ENCODE results near the gene HSPA14.
"Not testable (repeated sequence)": the region's sequence is repeated elsewhere in the genome, so short reads cannot be mapped to it uniquely, and the experiment has no call there.

Gene HSPA14

DNA sequence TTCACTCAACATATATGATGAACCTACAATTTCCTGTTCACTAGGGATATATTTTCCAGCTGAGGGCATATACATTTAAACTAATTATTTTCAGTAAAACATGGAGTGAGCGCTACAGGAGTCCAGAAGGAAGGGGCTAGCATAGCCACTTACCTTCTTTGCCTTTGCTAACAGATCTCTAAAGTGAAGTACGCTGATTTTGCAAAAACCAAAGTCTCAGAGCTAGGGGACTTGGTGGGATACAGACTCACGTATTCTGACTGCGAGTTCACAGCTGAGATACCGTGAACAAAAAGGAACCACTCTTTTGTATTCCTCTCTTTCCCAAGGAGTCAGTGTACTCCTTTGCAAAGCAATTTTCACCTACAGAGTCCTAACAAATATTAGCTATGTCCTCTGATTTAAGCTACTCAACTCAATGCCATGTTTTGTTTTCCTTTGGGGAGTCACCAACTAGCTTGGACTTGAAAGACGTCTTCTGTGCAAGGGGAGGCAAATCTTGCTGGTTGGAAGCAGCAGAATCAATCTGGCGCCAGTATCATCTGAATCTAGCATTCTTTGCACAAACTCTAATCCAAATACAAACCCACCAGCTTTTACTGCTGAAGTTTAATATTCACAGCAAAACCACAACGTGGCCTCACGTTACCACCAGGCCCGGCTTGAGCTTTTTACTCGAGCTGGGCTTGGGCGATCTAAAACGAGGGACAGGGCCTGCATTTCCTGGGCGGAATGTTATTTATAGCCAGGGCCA lies 926 bp upstream of the HSPA14 start:
- DNase-seq (ENCODE audit: low read depth in 2 of 2) = no peak

DNA sequence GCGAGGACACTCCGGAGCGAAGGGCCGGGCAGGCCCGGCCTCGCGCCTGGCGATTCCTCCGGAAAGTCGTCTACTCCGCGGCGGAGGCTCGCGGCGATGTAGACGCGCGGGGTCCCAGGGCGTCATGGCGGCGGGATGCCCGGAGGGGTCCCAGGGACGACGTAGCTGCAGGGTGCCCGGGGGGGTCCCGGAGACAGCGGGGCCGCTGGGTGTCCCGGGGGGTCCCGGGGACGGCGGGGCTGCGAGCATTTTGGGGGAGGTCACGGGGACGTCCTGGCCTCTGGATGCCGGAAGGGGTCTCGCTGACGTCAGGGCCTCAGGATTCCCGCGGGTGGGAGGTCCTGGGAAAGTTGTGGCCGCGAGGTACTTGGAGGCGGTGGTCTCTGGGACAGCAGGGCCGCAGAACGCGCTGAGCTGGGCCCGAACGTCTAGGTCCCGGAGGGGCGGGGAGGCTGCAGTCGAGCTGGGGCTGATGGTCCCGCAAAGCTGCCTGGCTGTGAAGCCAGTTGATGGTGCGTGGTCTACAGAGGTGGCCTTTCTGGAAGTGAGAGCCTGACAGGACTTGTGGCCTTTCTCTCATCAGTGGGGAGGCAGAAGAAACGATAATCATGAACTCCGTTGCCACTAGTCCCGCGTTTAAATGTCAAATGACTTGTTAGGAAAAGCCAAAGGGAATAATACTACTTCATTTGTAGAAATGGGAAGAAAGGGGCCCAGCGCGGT lies 637 bp downstream of the HSPA14 start:
- no peak for DNase-seq (ENCODE audit: low read depth in 2 of 2)

DNA sequence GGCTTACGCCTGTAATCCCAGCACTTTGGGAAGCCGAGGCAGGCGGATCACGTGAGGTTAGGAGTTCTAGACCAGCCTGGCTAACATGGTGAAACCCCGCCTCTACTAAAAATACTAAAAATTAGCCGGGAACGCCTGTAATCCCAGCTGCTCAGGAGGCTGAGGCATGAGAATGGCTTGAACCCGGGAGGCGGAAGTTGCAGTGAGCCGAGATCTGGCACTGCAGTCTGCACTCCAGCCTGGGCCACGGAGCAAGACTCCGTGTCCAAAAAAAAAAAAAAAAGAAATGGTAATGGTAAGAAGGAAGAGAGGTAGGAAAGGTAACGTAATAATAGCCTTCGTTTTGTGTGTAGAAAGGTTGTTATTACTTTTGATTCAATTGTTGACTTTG lies 1.2 kb downstream of the HSPA14 start:
- DNase-seq (ENCODE audit: low read depth in 2 of 2) = no peak

DNA sequence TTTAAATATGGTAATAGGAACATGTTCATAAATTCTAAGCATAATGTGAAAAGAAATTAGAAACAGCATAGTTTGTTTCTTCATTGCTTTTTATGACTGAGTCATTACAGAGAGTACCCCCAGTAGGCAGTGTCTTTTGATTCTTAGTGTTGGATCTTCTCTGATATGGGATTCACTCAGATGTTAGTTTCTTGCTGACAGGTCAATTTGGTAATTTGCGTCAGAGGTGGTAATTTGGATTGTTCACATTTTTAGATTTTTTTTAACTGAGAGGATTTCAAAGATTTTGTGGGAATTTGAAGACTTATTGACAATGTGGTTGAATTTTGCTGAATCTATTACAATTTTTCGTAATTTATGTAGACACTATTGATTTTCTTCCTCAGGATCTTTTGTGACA lies 2.1 kb downstream of the HSPA14 start:
- DNase-seq (ENCODE audit: low read depth in 2 of 2) = no peak

DNA sequence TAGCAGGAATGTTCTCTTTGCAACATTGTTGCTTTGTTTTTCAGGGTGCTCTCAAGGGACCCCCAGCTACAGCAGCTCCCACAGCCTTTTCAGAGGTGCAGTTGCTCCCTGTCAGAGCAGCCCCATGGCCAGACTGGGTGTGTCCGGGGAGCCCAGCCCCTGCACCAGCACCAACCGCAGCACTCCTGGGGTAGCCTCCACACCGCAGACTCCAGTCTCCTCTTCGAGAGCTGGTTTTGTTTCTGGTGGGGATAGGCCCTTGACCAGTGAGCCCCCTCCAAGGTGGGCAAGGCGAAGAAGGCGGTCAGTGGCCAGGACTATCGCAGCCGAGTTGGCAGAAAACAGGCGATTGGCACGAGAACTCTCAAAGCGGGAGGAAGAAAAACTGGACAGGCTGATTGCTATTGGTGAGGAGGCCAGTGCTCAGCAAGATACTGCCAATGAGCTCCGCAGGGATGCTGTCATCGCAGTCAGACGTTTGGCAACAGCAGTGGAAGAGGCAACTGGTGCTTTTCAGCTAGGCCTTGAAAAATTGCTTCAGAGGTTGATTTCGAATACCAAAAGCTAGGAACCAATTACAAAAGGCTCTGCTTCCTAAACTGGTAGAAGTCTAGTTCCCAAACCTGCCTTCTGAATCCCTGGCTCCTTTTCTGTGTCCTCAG lies 5.4 kb downstream of the HSPA14 start:
- DNase-seq (ENCODE audit: low read depth in 2 of 2) = no peak

DNA sequence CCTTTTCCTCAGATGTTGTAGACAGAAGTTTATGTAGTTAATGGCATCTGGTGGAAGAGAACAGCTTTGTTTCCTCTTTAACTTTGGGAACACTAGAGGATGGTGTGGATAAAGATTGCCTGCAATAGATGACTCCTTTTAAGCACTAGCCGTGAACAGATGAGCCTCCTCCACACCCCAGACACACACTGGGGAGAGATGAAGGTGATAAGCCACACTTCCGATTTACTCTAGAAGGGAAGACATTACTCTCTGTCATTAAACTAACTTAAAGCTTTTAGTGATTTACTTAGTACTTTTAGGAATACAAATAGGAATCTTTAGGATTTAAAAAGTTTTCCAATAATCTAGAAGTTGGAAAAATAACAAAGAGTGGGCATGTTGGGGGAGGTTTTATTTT lies 6.8 kb downstream of the HSPA14 start:
- DNase-seq (ENCODE audit: low read depth in 2 of 2) = no peak

DNA sequence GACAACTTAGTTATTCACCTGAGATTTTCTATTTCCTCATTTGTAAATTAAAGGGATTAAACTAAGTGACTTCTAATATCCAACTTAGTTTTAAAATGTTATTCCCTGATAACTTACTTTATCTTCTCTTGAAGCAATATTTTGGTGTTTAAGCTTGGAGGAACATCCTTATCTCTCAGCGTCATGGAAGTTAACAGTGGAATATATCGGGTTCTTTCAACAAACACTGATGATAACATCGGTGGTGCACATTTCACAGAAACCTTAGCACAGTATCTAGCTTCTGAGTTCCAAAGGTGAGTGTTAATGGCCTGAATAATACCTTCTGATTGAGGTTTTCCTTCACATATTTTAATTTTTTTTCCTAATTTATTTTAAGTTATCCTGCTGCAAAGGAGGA lies 14.1 kb downstream of the HSPA14 start:
- no peak for DNase-seq (ENCODE audit: low read depth in 2 of 2)

DNA sequence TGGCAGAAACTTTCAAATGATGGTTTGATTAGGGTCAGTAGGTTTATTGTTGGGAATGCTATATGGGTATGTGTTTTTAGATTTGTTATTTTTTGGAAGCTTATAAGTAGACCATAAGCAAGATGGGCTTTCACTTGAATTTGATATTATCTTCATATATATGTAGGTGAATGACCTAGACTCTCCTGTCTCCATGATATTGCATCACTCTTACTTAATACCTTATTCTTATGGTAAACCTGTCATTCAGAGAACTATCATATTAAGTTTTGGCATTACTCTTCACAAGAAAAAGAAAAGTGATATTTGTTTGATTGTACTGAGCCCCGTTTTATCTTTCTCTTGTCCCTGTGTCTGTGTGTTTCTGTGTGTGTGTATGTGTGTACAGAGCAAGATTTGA lies 17.3 kb downstream of the HSPA14 start:
- DNase-seq (ENCODE audit: low read depth in 2 of 2) = no peak

DNA sequence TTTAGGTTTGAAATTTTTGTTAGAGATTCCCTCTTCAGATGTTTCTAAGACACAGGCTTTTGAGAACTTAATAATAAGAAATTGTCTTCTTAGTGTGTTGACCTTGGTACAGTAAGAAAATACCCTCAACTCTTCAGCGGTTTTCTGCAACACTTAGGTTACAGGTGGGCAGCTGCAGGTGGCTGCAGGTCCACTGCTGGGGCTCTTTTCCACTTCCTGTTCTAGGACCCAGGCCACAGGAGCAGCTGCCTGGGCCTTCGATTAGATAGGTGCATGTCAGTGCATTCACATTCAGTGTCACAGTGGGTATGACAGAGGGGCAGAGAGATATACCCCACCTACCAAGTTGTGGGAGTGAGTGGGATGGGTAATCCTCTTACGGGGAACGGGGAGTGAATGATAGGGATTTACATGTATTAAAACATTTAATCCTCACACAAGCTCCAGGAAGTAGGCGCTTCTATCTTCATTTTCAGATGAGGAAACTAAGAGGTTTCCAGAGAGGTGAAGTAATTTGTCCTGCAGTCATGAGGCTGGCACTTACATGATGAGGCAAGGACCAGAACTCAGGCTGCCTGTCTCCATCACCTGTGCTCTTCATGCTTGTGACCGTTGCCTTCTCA lies 20.3 kb downstream of the HSPA14 start:
- no peak for DNase-seq (ENCODE audit: low read depth in 2 of 2)

DNA sequence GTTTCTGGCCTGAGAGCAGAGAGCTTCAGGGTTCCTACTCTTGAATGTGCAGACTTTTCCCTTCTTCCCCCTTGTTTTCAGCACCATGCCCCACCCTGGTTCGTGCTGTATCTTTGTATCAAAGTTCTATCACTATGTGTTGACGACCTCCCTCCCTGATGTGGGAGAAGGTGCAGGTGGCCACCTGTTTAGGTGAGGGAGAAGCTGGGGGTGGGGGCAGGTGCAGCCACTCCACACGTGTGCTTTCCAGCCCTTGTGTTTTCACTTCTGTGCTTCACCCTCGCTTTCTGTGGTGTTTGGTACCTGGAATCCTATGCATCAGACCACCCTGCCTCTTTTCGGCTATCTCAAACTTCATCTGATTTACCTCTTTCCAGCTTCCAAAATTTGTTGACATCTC lies 20.9 kb downstream of the HSPA14 start:
- DNase-seq (ENCODE audit: low read depth in 2 of 2) = no peak

DNA sequence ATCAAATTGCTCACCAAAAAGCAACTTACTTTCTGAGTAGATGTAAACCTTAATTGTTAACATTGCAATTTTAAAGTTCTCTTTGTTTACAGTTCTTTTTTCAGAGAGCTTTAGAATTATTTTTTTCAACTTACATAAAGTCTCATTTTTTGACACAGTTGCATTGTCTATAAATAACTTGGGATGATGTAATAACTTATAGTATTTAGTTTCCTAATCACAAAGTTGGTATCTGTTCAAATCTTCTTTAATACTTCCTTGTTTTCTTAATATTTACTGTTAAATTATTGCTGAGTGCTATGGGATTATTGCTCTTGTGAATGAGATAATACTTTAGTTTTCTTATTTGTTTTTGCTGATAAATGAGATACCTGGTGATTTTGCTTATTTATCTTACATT lies 21.7 kb downstream of the HSPA14 start:
- DNase-seq (ENCODE audit: low read depth in 2 of 2) = no peak

DNA sequence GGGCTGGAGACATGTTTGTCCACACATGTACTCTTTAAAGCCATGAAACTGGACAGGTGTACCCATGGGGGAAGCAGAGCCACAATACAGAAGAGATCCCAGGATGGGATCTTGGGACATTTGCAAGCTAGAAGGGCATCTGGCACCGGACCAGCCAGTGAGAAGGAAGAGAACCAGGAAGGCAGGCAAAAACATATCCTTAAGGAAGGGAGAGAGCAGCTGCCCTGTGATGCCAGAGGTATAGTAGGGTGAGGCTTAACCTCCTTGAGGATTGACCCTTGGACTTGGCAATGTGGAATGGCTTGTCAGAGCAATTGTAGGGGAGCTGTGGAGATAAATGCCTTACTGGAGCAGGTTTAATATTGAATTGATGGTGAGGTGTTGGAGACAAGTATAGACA lies 22.7 kb downstream of the HSPA14 start:
- DNase-seq (ENCODE audit: low read depth in 2 of 2) = no peak

DNA sequence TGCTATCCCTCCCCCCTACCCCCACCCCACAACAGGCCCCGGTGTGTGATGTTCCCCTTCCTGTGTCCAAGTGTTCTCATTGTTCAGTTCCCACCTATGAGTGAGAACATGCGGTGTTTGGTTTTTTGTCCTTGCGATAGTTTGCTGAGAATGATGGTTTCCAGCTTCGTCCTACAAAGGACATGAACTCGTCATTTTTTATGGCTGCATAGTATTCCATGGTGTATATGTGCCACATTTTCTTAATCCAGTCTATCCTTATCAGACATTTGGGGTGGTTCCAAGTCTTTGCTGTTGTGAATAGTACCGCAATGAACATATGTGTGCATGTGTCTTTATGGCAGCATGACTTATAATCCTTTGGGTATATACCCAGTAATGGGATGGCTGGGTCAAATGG lies 26.4 kb downstream of the HSPA14 start:
- DNase-seq (ENCODE audit: low read depth in 2 of 2) = not testable (repeated sequence)

DNA sequence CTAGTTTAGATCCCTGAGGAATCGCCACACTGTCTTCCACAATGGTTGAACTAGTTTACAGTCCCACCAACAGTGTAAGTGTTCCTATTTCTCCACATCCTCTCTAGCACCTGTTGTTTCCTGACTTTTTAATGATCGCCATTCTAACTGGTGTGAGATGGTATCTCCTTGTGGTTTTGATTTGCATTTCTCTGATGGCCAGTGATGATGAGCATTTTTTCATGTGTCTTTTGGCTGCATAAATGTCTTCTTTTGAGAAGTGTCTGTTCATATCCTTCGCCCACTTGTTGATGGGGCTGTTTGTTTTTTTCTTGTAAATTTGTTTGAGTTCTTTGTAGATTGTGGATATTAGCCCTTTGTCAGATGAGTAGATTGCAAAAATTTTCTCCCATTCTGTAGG lies 26.8 kb downstream of the HSPA14 start:
- DNase-seq (ENCODE audit: low read depth in 2 of 2) = not testable (repeated sequence)

DNA sequence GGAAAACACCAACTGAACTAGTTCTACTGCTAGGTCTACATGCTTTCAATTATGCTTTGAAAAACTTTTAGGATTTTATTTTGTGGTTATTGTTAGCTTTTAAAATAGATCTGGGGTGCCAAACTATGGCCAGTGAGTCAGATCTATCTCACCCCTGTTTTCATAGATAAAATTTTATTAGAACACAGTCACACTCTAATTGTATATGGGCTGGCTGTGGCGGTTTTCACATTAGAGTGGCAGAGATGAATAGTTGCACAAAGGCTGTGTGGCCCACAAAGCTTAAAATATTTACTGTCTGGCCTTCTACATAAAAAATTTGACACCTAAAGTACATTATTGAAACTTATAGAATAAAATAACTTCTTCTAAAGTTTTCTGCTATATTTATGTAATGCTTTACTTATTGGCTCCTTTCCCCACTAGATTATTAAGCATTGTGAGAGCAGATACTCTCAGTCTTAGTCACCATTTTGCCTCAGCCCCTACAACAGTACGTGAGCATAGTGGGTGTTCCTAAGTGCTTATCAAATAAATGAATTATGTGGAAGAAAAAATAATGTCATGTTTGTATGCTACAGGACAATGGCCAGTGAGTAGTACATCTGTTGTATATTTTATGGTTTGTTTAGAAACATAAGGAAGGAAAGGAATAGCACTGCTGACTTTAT lies 35.1 kb downstream of the HSPA14 start:
- no peak for DNase-seq (ENCODE audit: low read depth in 2 of 2)

DNA sequence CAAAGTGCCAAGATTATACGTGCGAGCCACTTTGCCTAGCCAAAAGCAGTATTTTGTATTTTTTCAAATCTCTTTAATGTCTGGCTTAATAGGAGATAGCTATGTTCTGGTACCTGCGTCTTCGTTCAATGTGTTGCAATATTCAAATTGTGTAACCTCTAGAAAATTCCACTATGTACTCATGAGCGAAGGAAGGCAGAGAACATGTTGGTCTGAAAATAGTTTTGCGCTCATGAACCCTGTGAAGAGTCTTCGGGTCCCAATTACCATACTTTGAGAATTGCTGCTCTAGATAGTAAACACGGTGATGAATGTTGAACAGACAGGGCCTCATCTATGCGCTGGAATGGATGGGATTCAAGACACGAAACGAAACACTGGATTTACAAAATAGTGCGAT lies 37.8 kb downstream of the HSPA14 start:
- DNase-seq (ENCODE audit: low read depth in 2 of 2) = no peak

DNA sequence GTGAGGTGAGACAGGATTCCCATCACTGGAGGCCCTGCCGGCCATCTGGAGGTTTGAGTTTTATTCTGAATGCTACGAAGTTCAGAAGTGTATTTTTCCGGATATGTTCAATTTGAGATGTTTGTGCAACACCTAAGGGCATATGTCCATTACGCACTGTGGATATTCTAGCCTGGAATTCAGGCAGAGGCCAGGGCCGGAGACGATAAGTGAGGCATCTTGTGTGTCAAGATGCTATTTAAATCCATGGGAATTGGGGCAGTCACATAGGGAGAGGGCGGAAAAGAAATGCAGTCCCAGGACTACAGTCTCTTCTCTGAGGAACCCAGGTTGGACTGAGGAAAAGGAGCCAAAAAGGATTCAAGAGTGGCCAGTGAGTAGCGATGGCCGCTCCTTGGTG lies 38.7 kb downstream of the HSPA14 start:
- DNase-seq (ENCODE audit: low read depth in 2 of 2) = no peak

DNA sequence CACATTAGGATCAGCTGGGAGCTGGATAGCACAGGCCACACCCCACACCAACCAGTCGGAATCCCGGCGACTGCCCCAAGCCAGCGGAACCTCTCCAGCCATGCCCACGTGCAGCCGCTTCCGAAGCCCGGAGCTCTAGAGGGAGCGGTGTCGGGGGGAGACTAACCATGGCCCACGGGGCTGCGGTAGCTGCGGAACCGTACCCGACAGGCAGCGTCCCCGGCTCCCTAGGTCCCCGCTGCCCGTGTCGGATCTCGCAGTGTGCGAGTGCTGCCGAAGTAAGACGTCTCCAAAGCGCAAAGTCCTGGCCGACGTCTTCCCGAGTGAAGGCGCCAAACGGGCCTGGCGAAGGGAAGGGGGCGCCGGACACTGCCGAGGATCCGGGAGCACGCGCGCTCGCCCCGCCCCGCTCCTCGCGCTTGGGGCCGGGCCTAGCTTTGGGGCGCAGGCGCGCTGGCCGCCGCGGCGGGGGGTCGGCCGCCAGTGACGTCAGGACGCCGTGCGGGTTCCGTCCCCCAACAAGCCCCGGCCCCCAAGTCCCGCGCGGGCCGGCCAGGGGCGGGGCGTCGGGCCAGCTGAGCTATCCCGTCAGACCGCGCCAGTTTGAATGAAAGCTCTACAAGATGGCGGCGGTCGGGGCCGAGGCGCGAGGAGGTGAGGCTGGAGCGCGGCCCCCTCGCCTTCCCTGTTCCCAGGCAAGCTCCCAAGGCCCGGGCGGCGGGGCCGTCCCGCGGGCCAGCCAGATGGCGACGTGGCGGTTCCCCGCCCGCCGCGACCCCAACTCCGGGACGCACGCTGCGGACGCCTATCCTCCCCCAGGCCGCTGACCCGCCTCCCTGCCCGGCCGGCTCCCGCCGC lies 40.4 kb downstream of the HSPA14 start, which contains the start of gene SUV39H2:
Gene SUV39H2 (plus strand): TSS at position 601 of the 858 bp plus-strand sequence. CDS start 23 bp downstream, at position 624.
- DNase-seq (ENCODE audit: low read depth in 2 of 2) = peak; percentile 78 to 84

DNA sequence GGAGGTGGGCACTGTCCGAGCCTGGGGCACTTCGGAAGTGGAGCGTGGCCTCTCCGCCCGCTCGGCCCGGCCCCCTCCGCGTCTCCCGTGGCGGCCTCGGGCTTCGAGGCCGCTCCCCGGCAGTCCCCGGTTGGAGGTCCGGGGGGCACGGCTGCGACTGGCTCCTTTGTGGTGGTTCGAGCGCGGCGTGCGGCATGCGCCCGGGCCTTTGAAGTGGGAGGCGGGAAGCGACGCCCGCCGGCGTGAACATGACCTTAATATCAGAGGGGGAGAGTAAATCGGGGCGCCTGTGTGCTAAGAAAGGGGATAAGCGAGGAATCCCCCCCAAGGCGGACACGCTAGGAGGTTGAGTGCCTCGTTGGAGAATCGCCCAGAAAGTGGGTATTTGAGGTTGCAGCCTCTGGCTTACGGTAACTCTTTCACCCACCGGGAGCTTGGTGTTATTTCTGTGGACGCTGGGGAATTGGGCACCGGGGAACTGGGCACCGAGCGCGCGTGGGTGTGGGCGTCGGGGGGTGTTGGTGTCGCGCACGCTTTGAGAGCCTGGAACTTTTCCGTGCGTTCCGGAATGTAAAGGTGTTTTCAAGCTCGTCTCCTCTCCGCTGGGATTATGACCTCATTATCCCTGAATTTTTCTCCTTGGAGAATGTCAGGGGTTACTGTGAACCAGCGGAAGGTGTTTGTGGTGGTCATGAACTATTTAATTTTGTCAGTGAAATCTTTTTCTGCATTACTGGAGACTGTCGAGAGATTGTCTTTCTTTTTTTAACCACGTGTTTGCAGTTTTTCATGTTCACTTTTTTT lies 41.2 kb downstream of the HSPA14 start:
- peak in 1 of 2 donors; percentile 17 for DNase-seq (ENCODE audit: low read depth in 2 of 2)

DNA sequence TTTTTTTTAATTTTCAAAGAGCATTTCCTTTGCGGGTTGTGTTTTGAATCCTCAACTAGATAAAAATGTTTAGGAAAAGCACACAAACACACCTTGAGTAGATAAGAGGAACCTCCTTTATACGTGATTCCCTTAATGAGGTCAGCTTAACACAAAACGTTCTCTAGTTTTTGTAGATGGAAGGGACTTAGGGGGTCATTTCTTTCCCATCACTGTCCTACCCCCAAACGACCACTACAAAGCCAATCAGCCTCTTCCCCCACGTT lies 41.8 kb downstream of the HSPA14 start:
- DNase-seq (ENCODE audit: low read depth in 2 of 2) = no peak

Data from stimulated activated CD4-positive, alpha-beta T cell treated with anti-CD3 and anti-CD28 coated beads, Interleukin-1b, Interleukin-23, amount 100 ng/mL, for 1 hour (primary cell).